SW480 (cell line): ENCODE measurements around the gene PCDHA9.
A peak's percentile ranks its signal among the peaks of the same experiment; 100 is the strongest.

Experiments
- DNase-seq: peaks from one replicate; pipeline ENCODE4 v3.0.0-alpha.2; 2016; ENCODE audit warnings: low spot score

Gene PCDHA9

GRCh38 chr5:140881889-140882590, 33.9 kb downstream of the PCDHA9 start, which contains the start of gene PCDHA13:
PCDHA13 (plus strand) TSS chr5:140882124; CDS start chr5:140882269, 145 bp downstream.
- no peak for DNase-seq

- peak; percentile 22 for DNase-seq
These were observed 34.4 kb downstream of the PCDHA9 start for GRCh38 chr5:140882591-140882899.

- DNase-seq: no peak
These were observed 35.2 kb downstream of the PCDHA9 start for GRCh38 chr5:140883373-140883772.

GRCh38 chr5:140883927-140884697, 35.9 kb downstream of the PCDHA9 start:
- no peak for DNase-seq
